GM18507 (cell line): ENCODE measurements around the gene DYRK1A.
"Not testable (repeated sequence)": the region's sequence is repeated elsewhere in the genome, so short reads cannot be mapped to it uniquely, and the experiment has no call there.

Source experiments
- DNase-seq: peaks from one replicate; pipeline ENCODE4 v3.0.0; 2011; ENCODE audit warnings: low read depth; ENCODE audit not compliant: insufficient read length; ENCODE audit errors: extremely low spot score
- FAIRE-seq: peaks from 2 replicates; lab custom pipeline; 2011; peaks lifted over from hg19 to GRCh38; lab: Jason Lieb, UNC

DYRK1A gene

DNA sequence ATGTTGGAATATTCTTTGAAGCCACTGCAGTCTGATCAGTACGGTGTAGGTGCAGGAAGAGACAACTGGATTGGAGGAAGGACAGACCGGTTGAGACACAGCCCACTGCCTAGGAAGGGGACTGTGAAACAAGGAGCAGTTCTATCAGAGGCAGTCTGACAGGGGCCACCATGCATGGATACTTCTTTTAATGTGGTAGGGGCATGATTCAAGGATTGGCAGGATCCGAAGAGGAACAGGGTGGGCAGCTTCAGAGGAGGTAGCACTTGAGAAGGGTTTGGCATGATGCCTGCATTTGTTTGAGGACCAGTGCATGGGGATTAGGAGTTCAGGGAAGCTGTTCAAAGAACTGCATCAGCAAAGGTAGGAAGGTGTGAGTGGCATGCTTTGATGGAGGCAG lies 167.9 kb downstream of the DYRK1A start:
- FAIRE-seq (no peak), DNase-seq (no peak)

DNA sequence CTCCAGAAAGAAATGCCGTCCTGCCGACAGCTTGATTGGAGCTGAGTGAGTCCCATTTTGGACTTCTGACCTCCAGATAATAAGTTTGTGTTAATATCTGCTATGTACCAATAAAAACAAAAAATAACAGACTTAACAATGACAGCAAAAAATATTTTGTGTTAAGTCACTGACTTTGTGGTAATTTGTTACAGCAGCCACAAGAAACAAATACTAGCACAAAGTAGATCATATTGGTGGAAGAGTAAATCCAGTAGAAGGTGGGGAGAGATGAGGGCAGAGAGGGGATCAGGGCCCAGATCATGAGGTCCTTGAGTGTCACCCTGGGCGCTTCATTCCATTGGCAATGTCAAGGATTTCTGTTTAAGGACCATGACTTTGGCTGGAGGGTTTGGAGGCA lies 168.6 kb downstream of the DYRK1A start:
- FAIRE-seq (no peak), DNase-seq (no peak)

DNA sequence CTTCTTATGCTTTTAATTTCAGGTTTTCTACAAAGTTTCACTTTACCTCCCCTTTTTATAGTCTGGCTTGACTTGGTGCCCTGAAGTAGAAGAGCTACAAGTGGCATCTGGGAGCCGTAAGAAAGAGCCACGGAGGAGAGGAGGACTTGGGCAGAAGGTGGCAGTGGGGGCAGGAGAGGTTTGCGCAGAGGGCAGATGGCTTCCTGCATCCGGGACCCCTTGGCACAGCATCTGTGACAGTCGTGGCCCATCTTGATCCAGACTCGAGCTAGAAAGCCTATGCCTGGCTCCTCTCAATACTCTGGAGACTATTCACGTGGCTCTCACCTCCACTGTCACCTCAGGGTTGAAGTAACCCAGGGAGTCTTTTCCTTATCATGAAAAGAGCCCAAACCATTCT lies 169.1 kb downstream of the DYRK1A start:
- FAIRE-seq (no peak), DNase-seq (no peak)

DNA sequence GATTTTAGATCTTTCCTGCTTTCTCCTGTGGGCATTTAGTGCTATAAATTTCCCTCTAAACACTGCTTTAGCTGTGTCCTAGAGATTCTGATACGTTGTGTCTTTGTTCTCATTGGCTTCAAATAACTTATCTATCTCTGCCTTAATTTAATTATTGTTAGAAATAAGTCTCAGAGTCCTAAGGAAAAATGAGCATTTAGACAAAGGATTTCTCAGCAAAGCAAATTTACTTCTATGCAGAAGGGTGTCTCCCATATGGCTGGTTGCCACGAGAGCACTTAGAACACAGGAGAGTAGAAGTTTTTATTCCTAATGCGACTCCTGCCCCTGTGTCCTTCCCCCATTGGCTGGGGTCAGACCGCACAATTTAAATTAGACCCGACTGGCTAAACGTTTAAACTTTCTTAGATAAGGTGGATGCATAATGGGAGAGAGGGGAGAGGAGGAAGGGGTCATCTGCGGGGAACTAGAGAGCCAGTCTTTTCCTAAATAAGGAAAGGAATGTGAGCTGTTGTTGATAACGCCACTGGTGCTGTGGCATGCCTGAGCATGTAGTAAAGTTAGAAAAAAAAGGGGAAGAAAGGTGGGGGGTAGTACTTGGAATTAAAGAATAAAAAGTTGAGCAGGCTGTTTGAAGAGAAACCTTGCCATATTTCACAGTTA lies 170.2 kb downstream of the DYRK1A start:
- DNase-seq (no peak), FAIRE-seq (no peak)

DNA sequence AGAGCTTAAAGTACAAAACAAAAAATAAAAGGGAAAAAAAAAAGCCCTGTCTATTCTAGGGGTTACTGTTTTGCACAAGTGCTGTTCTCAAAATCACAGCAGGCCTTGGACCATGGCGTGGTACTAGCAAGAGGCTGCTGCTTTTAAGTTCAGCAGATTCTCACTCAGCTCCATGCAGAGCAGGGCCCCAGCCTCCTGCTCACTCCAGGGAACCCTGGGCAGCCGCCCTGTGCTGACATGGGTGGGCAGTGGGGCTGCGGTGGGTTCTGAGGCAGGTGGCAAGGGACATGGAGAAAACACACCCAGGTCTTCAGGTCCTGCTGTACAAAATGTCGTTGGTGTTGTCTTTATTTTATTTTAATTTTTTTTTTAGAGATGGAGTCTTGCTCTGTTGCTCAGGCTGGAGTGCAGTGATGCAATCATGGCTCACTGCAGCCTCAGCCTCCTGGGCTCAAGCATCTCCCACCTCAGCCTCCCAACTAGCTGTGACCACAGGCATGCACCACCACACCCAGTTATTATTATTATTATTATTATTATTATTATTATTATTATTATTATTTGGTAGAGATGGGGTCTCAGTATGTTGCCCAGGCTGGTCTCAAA lies 170.9 kb downstream of the DYRK1A start:
- FAIRE-seq (no peak), DNase-seq (no peak)

DNA sequence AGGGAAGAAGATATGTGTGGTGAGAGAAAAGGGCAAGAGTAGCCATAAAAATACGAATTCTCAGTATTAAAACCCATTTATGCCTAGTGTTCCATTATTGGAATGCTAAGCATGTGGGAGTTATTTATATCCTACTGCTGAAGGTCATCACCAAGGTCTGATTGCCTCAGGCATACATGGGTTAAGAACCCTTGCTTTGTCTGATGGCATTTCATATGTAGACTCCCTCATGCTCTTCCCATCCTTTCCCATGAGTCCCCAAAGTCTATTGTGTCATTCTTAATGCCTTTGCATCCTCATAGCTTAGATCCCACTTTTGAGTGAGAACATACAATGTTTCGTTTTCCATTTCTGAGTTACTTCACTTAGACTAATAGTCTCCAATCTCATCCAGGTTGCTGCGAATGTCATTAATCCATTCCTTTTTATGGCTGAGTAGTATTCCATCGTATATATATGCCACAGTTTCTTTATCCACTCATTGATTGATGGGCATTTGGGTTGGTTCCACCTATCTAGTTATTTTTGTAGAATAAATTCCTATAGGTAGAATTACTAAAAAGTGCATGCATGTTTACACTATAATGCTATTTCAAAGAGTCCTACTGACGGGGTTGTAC lies 172.5 kb downstream of the DYRK1A start:
- no peak for FAIRE-seq
- no peak for DNase-seq

DNA sequence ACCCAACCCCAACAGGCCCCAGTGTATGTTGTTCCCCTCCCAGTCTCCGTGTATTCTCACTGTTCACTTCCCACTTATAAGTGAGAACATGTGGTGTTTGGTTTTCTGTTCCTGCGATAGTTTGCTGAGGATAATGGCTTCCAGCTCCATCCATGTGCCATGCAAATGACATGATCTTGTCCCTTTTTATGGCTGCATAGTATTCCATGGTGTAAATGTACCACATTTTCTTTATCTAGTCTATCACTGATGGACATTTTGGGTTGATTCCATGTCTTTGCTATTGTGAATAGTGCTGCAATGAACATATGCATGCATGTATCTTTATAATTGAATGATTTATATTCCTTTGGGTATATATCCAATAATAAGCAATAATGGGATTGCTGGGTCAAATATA lies 174.6 kb downstream of the DYRK1A start:
- DNase-seq, FAIRE-seq: not testable (repeated sequence)

DNA sequence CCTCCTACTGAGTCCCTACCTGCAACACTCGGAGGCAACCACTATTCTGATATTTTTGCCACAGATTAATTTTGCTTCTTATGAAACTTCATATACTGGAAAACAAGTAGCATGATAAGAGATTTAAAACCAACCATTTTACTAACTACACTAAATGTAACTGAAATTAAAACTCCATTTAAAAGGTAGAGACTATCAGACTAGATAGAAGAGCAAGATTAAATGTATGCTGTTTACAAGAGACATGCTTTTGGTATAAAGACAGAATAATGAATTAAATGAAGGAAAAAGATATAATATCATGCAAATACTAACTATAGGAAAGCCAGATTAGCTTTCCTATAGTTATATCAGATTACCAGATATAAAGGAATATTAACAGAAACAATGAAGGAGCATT lies 175.9 kb downstream of the DYRK1A start:
- no peak for DNase-seq
- no peak for FAIRE-seq

DNA sequence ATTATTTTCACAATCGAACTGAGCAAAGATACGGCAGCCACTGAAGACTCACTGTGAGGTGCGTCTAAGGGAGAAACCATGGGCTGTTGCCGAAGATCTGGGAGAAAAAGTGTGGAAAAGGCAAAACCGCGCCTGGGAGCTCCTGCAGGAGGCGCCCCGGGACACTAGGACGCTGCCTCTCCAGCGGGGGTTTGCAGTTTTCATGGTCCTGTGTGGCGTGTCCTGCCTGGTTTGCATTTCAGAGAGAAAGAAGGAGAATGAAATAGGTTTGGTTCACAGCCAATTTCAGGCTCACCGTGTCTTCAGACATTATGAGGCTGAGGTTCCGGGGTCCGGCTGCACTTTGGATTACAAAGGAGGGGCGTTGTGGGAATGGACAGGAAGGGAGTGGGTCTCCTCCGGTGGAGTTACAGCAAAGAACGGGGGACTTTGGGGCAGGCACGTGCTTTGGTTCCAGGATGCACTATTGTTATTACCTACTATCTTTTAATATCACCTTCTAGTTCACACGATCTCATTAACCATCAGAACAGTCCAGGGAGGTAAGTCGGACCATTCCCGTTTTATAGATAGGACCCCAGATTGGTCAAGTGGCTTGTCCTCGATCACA lies 179.8 kb downstream of the DYRK1A start:
- no peak for FAIRE-seq
- DNase-seq, result no peak

DNA sequence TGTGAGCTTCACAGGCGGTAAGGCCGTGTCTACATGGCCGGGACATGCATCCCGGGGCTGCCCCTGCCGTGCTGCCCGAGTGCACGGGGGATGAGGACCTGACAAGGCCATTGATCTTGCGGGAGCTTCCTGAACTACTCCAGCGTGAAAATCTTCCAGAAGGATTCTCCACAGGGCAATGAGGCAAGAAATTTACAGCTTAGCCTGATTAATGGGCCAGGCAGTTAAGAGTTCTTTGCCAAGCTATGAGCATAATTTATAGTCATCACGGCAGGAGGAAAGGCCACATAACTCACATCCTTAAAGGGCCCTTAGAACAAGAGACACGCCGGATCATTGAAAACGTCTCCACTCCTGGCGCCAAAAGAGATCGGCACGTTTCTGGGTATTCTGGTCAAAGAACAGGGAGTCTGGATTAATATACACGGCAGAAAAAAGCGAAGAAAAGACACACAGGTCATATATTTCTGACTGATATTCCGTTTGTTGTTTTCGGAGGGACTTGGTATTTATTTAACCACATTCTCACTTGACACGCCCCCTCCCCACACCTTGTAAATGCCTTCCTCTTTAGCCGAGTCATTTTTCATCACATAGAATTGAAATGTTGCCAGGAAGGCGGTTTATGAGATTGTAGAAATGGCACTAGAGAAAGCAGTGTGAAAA lies 180.5 kb downstream of the DYRK1A start:
- no peak for DNase-seq
- FAIRE-seq, result no peak

DNA sequence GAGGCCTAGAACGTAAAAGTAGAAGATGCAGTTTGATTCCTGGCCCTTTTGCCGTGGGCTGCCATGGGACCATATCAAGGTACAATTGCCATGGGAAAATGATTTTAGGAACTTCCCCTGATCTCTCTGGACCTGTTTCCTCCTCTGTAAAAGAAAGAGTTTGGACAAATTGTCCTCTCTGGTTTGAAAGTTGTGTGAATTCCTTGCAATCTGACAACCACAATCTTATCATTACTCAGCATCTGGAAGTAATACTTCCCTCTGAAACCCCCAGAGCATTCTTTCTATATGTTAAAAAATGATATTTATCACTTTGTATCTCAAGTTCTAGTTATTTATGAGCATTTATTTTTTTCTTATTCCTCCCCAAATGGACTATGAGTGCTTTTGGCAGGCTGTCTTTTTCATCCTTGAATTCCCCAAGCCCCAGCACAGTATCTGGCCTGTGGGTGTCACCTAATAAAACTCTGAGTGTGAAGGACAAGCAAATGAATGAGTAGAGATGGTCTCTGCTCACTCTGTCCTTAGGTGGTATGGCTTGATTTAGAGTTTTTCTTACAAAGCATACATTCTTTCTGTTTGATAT lies 181.1 kb downstream of the DYRK1A start:
- no peak for FAIRE-seq

DNA sequence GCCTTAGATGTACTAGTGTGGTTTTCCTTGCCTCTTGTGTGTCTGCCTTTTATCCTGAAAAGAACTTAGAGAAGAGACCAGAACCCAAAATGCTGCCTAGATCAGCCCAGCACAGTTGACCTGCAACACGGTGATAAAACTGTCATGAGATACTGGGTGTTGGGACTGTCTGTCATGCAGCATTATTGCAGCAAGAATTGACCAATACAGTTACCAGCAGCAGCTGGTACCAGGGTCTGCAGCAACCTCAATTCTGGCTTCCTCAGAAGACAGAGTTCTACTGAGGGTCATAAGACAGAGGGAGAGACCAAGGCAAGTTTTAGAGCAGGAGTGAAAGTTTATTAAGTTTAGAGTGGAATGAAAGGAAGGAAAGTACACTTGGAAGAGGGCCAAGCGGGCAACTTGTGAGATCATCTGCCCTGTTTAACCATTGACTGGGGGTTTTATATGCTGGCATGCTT lies 182.0 kb downstream of the DYRK1A start:
- no peak for DNase-seq
- no peak for FAIRE-seq

More for the DNA sequence above, 181.1 kb downstream of the DYRK1A start:
- no peak for DNase-seq

DNA sequence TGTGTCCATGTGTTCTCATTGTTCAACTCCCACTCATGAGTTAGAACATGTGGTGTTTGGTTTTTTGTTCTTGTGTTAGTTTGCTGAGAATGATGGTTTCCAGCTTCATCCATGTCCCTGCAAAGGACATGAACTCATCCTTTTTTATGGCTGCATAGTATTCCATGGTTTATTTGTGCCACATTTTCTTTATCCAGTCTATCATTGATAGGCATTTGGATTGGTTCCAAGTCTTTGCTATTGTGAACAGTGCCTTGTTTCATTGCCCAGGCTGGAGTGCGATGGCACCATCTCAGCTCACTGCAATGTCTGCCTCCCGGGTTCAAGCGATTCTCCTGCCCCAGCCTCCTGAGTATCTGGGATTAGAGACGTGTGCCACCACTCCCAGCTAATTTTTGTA lies 183.2 kb downstream of the DYRK1A start:
- DNase-seq, FAIRE-seq: not testable (repeated sequence)

DNA sequence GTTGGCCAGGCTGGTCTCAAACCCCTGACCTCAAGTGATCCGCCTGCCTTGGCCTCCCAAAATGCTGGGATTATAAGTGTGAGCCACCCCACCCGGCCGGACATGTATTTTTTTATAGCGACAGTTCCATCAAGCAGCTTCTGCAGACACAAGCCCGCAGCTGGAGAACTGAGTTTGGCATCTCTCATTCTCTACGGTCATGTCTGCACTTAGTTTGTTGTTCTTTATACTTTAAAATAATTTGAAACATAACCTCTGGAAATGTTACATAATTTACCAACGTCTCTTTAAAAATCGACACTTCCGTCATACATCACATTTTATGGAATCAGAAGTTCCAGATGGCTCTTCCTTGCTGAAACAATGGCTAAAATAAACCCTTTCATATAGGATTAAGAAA lies 183.6 kb downstream of the DYRK1A start:
- FAIRE-seq (no peak), DNase-seq (no peak)

DNA sequence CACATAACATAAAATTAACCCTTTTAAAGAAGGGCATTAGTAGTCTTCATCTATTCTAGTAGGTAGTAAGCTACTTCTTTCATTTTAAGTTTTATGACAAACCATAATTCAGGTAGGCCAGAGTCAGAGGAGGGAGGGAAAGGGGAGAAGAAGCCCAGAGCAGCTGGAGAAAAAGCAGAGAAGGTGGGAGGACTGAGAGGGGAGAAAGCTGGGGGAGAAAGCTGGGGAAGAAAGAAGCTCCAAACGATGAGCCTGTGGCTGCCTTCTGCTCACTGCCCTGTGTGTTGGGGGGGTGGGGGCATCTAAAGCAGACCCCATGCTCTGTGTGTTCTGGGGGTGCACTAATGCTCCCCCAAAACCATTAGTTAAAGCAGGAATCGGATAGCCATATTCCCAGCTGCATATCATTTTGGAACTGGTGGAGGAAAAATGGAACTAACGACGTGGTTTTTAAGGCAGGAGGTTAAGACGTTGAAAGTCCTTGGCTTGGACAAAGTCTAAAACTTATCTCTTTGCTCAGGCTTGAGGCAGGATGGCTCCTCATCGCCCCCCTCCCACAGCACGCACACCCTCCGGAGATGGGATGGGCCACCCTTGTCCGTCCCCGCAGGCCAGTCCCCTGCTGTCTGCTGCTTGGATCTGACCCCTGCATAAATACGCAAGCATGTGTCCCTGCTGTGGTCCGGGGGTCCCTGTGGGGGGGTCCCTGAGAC lies 184.2 kb downstream of the DYRK1A start:
- DNase-seq (no peak), FAIRE-seq (no peak)

DNA sequence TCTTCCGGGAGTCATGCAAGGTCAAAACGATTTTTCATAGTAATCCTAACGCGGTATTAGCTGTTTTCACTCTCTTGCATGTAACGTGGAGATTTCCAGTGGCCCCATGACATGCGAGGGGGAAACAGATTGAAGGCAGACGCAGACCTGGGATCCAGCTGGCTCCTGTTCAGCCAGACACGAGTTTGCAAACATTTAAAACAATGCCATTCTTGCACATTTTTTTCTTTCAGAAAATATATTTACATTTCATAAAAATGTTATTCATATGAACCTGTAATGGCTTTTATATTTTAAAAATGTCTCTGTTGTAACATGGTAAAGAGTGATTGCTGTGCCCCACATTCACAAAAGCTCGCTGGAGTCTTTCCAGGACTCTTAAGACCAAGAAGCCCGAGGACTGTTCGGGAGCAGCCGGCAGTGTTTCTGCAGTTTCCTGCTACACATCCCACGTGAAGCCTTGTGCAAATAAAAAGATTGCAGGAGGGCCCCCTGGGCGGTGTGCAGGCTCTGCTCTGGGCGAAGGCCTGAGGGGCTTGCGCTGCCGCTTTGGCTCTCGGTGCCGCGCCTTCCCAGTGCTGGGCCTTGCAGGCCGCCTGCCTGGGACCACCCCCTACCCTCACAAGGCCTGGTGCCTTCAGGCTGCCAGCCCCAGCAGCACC lies 184.9 kb downstream of the DYRK1A start:
- DNase-seq (no peak), FAIRE-seq (no peak)

DNA sequence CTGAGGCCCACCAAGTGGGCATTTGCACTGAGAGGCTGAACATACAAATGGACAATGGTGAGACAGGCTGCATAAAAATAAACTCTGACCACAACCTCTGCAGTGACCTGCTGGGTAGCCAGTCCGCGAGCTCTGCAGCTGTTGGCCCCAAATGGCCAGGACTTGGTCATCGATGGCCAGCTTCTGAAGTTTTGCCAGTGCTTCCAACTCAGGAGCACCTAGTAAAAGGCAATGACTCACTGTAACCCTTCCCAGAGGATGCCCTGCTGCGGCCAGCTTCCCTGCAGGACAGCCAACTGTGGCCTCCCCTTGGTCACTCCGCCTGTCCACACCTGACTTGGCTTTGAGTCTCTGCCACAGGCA lies 185.4 kb downstream of the DYRK1A start:
- no peak for DNase-seq
- FAIRE-seq, result no peak

DNA sequence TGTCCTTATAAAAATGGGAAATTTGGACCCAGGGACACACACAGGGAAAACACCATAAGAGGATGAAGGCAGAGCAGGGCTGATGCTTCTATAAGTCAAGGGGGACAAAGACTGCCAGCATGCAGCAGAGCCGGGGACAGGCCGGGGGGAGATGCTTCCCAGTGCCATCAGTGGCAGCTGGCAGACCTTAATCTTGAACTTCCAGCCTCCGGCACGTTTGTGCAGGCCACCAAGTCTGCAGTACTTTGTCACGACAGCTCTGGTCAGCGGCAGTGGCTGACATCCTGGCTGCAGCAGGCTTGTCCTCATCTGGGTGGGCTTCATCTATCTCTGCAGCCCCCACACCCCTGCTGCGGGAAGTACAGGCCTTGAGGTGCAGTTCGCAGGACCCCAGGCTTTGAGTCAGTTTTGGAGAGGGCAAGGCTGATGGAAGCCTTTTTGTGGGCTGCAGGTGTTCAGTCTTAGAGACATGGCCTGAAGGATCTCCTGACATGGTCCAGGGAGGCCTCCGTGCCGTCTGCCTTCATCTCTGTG lies 186.0 kb downstream of the DYRK1A start:
- FAIRE-seq, result no peak
- no peak for DNase-seq
